ENCODE results near the gene COL7A1. TPM values are rescaled to one million over a fixed set of nuclear protein-coding genes. Genes with fewer than 3 reads are reported as not detected.

The COL7A1 gene
- total and polyA plus RNA-seq, 2 of the 8 experiments (the other 6 are each of a cell fraction or from before 2014, with no cell fraction given): 10.7 to 13.9 TPM

- TF ChIP-seq FOSL1 (IDR thresholded peaks at IDR 0.05; ENCODE audit: insufficient read depth, low read depth, low read length) (no peak), MAFK (IDR thresholded peaks at IDR 0.05; ENCODE audit: low read depth, low read length) (no peak), CHD1 (IDR thresholded peaks at IDR 0.05; ENCODE audit: low read depth, low read length) (no peak), POLR2A (IDR thresholded peaks at IDR 0.05; ENCODE audit: control extremely low read depth in 1 of 2, low read depth in 2 of 2, low read length in 2 of 2) (no peak)
Measured at GRCh38 chr3:48564667-48565066, 30.5 kb downstream of the COL7A1 start (continued).

All from H1 (cell line).